Measurements from ENCODE around the gene AADAC.

GRCh38 chr3:151867666-151868065 lies 53.8 kb downstream of the AADAC start:
- TF ChIP-seq CTCF (IDR thresholded peaks at IDR 0.05) = no peak
- no peak for TF ChIP-seq ZFX (IDR thresholded peaks at IDR 0.05; ENCODE audit: borderline replicate concordance)
